GM23338 (cell line): ENCODE measurements around the gene GPR146. TPM values are rescaled to one million over a fixed set of nuclear protein-coding genes. Genes with fewer than 3 reads are reported as not detected.

Experiments used
- microRNA counts: library from miRNA; unstranded; fragments of <30 nt; microRNA quantifications from one replicate; lab custom pipeline; 2017
- microRNA-seq: library from miRNA; unstranded; fragments of <30 nt; microRNA quantifications from one replicate; pipeline ENCODE4, GENCODE V29; 2017
- polyA plus RNA-seq: library from polyadenylated mRNA; unstranded; fragments of >200 nt; fragmentation: Nextera tagmentation; extraction: Ambion mirVana; gene quantifications from 2 replicates; pipeline ENCODE4 v1.2.1, GENCODE V29; 2016
- small RNA-seq: library from RNA; depleted of rRNA; stranded (forward); fragments of <200 nt; gene quantifications from one replicate; pipeline ENCODE3, GENCODE V24; 2014; ENCODE audit warnings: low replicate concordance
- total RNA-seq: library from RNA; depleted of rRNA; stranded (reverse); fragments of >200 nt; shearing (Covaris generic); gene quantifications from 2 replicates; pipeline ENCODE4 v1.2.3, GENCODE V29; 2014; rRNA removed

Gene GPR146
- total and polyA plus RNA-seq, 2 experiments from 2014 or later = 0.28 to 0.37 TPM

MicroRNAs encoded within 50 kb of the gene (microRNA counts, 767-probe panel; counts per million panel counts)
- microRNA hsa-miR-339-3p (lab: Ali Mortazavi, UCI) = not detected
- microRNA hsa-miR-339-5p (lab: Ali Mortazavi, UCI) = not detected

Small RNAs within 50 kb of the gene (microRNA-seq; reads per million reads assigned to microRNA genes)
- gene MIR339 = 100 reads per million, percentile 65 among the genes with 10 or more reads in this experiment

Small RNAs within 50 kb of the gene (small RNA-seq; reads per million reads assigned to genes)
- 0.75 reads per million, percentile 51 among the genes with 10 or more reads in this experiment for gene MIR339

Other genes with a start within 250 kb of the GPR146 start
- gene SUN1, start 212.1 kb upstream of the GPR146 start, total RNA-seq = 143 and 145 TPM in 2 replicates
- 57.9 and 63.3 TPM in 2 replicates for gene SUN1, start 212.1 kb upstream of the GPR146 start, polyA plus RNA-seq
- gene GET4, start 168.0 kb upstream of the GPR146 start, total RNA-seq = 55.0 and 79.1 TPM in 2 replicates
- gene GET4, start 168.0 kb upstream of the GPR146 start, polyA plus RNA-seq = 48.0 and 54.5 TPM in 2 replicates
- gene ADAP1, start 89.9 kb upstream of the GPR146 start, total RNA-seq = 4.3 and 9.6 TPM in 2 replicates
- 1.9 and 2.2 TPM in 2 replicates for gene ADAP1, start 89.9 kb upstream of the GPR146 start, polyA plus RNA-seq
- 6.2 and 11.7 TPM in 2 replicates for gene COX19, start 69.0 kb upstream of the GPR146 start, total RNA-seq
- 12.6 and 13.9 TPM in 2 replicates for gene COX19, start 69.0 kb upstream of the GPR146 start, polyA plus RNA-seq
- not detected in 2 replicates for gene CYP2W1, start 61.4 kb upstream of the GPR146 start, total RNA-seq
- not detected in 2 replicates for gene CYP2W1, start 61.4 kb upstream of the GPR146 start, polyA plus RNA-seq
- 2.8 TPM in 1 of 2 replicates, not detected in the other for gene GPER1, start 43.6 kb downstream of the GPR146 start, total RNA-seq
- 0.42 and 0.89 TPM in 2 replicates for gene GPER1, start 43.6 kb downstream of the GPR146 start, polyA plus RNA-seq
- 14.4 and 15.3 TPM in 2 replicates for gene ZFAND2A, start 115.7 kb downstream of the GPR146 start, total RNA-seq
- 29.2 and 30.3 TPM in 2 replicates for gene ZFAND2A, start 115.7 kb downstream of the GPR146 start, polyA plus RNA-seq
- not detected in 2 replicates for gene UNCX, start 188.3 kb downstream of the GPR146 start, total RNA-seq
- not detected in 2 replicates for gene UNCX, start 188.3 kb downstream of the GPR146 start, polyA plus RNA-seq